T-cell (primary cell): ENCODE data around the gene TMEM245. TPM values are rescaled to one million over a fixed set of nuclear protein-coding genes. Genes with fewer than 3 reads are reported as not detected.
A peak's percentile ranks its signal among the peaks of the same experiment; 100 is the strongest.

Experiments used
- ATAC-seq, 4 experiments: fragments of 200-7000 bp in 3 of 4; fragments of 150-1000 bp in 1 of 4; cut with Tn5 transposase; replicated peaks in 1 of 4; 1 replicate in 3 of 4; 2 replicates in 1 of 4; pipeline ENCODE4 v1.10.0; 2021; ENCODE audit warnings: moderate library complexity in 3 of 4, mild to moderate bottlenecking in 2 of 4, moderate number of reproducible peaks in 1 of 4
- CTCF ChIA-PET, 2 donors: fragments of 300-600 bp; sonication (Branson Sonifier 250); formaldehyde crosslinking; loops; one replicate each; lab custom pipeline; 2022; ENCODE audit warnings: antibody characterized with exemption in 2 of 2; lab: Charles Lee
- POLR2A ChIA-PET, 2 donors: fragments of 300-600 bp; sonication (Branson Sonifier 250); formaldehyde crosslinking; loops; one replicate each; lab custom pipeline; 2022; ENCODE audit warnings: antibody characterized with exemption in 2 of 2; lab: Charles Lee
- DNase-seq, 35 experiments: peaks; one replicate each; pipeline versions ENCODE4 v3.0.0 to v3.0.0-alpha.2; 2013 to 2023
- H3K27ac ChIP-seq: one replicate; pipeline ENCODE4 v1.5.1; 2013; ENCODE audit warnings: low read length
- H3K27me3 ChIP-seq, 2 experiments: replicated peaks in 1 of 2; 1 replicate in 1 of 2; 2 replicates in 1 of 2; pipeline versions ENCODE4 v1.6.1 to v1.7.0; 2013; ENCODE audit warnings: low read length in 1 of 2, mixed read lengths in 1 of 2; ENCODE audit not compliant: control insufficient read depth in 2 of 2, insufficient read depth in 2 of 2; ENCODE audit errors: extremely low read depth in 1 of 2
- H3K36me3 ChIP-seq, 2 donors: 1 replicate in 1 of 2; 2 replicates in 1 of 2; pipeline versions ENCODE4 v1.6.1 to v1.7.0; 2013; ENCODE audit warnings: low read length in 1 of 2; ENCODE audit not compliant: control insufficient read depth in 2 of 2, insufficient read depth in 1 of 2; ENCODE audit errors: extremely low read depth in 1 of 2
- H3K4me1 ChIP-seq, 2 experiments: 1 replicate in 1 of 2; 2 replicates in 1 of 2; pipeline versions ENCODE4 v1.6.1 to v1.7.0; 2013; ENCODE audit warnings: low read length in 2 of 2, mixed read lengths in 1 of 2; ENCODE audit not compliant: insufficient read depth in 2 of 2, control insufficient read depth in 1 of 2; ENCODE audit errors: extremely low read depth in 1 of 2
- H3K4me3 ChIP-seq, 2 donors: 1 replicate in 1 of 2; 2 replicates in 1 of 2; pipeline versions ENCODE4 v1.5.1 to v1.7.0; 2013; ENCODE audit warnings: mild to moderate bottlenecking in 2 of 2, low read length in 1 of 2, moderate library complexity in 1 of 2; ENCODE audit not compliant: control insufficient read depth in 1 of 2; ENCODE audit errors: extremely low read depth in 1 of 2
- H3K9me3 ChIP-seq: 2 replicates; pipeline ENCODE4 v1.7.0; 2013
- H3K27ac Mint-ChIP-seq, 2 donors: one replicate each; pipeline ENCODE4 v1.8.0; 2020 to 2021; ENCODE audit warnings: mild to moderate bottlenecking in 2 of 2, mixed read lengths in 2 of 2
- H3K27me3 Mint-ChIP-seq, 2 donors: one replicate each; pipeline ENCODE4 v1.8.0; 2021 to 2022; ENCODE audit warnings: mixed read lengths in 2 of 2
- H3K36me3 Mint-ChIP-seq: one replicate; pipeline ENCODE4 v1.8.0; 2021; ENCODE audit warnings: mixed read lengths
- H3K4me1 Mint-ChIP-seq, 3 donors: one replicate each; pipeline ENCODE4 v1.8.0; 2020 to 2022; ENCODE audit warnings: mixed read lengths in 3 of 3, mild to moderate bottlenecking in 1 of 3
- H3K4me3 Mint-ChIP-seq, 3 donors: one replicate each; pipeline ENCODE4 v1.8.0; 2020 to 2022; ENCODE audit warnings: mild to moderate bottlenecking in 3 of 3, mixed read lengths in 3 of 3, moderate library complexity in 3 of 3
- H3K9me3 Mint-ChIP-seq, 3 donors: one replicate each; pipeline ENCODE4 v1.8.0; 2020 to 2022; ENCODE audit warnings: mixed read lengths in 3 of 3
- WGBS: methylation state at CpG from one replicate; pipeline ENCODE4 v1.1.5; 2013; ENCODE audit warnings: missing lambda C conversion rate; ENCODE audit not compliant: insufficient coverage; 5-methylcytosine and 5-hydroxymethylcytosine counted together
- total RNA-seq, 35 experiments: library from RNA in 6 of 35; stranded (reverse) in 6 of 35; fragments of 120-200 nt in 1 of 35; gene quantifications; one replicate each; pipeline versions ENCODE4 v1.2.1 to v1.2.4 and lab custom pipeline; 2013 to 2026

Gene TMEM245
- total RNA-seq, 5 donors from 2014 or later (not counting 1 experiment from before 2014, with no cell fraction given): 32.5 to 68.1 (median 52.5) TPM

GRCh38 chr9:109107402-109108240 is 12.1 kb downstream of the TMEM245 start:
- ChIA-PET POLR2A (interaction anchor here in 1 of 2 donors (1.0 to 1.4 kb wide), 2 partner anchors 14 to 857 kb away, joined by 3 to 5 read pairs; no protein-coding TSS in a partner anchor), CTCF (interaction anchor here (0.7 kb wide), 2 partner anchors 12 to 22 kb away, joined by 3 read pairs; partner anchors contain the start of gene TMEM245 (in 1 of the 2))
- Mint-ChIP-seq H3K4me1 (peaks cover 72 to 83% (median 75%) of the 10 kb centered on the region in 3 donors), H3K4me3 (peak overlapping the region; percentile 43 to 54 (median 52)), H3K27ac (peak overlapping the region; percentile 86 to 89), H3K9me3 (peaks cover 4 to 8% (median 4%) of the 10 kb centered on the region in 3 donors), H3K27me3 (no peaks in the 10 kb centered on the region), H3K36me3 (peaks cover 30% of the 10 kb centered on the region)
- peaks cover 20 to 27% of the 10 kb centered on the region in 2 experiments for H3K4me1 ChIP-seq
- H3K27me3 ChIP-seq: no peaks in the 10 kb centered on the region
- ATAC-seq (peak; percentile 45 to 73 (median 71)), DNase-seq (no peak)
- no peak overlapping the region for H3K4me3 ChIP-seq
- peaks cover 3 to 4% of the 10 kb centered on the region in 2 donors for H3K36me3 ChIP-seq
- no CpG with 5 or more reads among the region's 4 CpGs for whole genome bisulfite sequencing
- no peaks in the 10 kb centered on the region for H3K9me3 ChIP-seq
- H3K27ac ChIP-seq: no peak overlapping the region

GRCh38 chr9:109101810-109102209 is 17.9 kb downstream of the TMEM245 start:
- Mint-ChIP-seq H3K4me3 (peak overlapping the region; percentile 67 to 75 (median 74)), H3K27me3 (no peaks in the 10 kb centered on the region), H3K4me1 (peaks cover 65 to 76% (median 69%) of the 10 kb centered on the region in 3 donors), H3K36me3 (peaks cover 42% of the 10 kb centered on the region), H3K9me3 (peaks cover 4 to 8% (median 4%) of the 10 kb centered on the region in 3 donors), H3K27ac (peak overlapping the region; percentile 88 to 92)
- Histone ChIP-seq H3K9me3 (no peaks in the 10 kb centered on the region), H3K27me3 (no peaks in the 10 kb centered on the region), H3K27ac (peak overlapping the region; percentile 81), H3K4me3 (peak overlapping the region; percentile 17 to 33), H3K4me1 (peaks cover 28 to 33% of the 10 kb centered on the region in 2 experiments), H3K36me3 (peaks cover 3 to 16% of the 10 kb centered on the region in 2 donors)
- ChIA-PET CTCF (no interaction called here), POLR2A (interaction anchor here in 1 of 2 donors (1.0 kb wide), 1 partner anchor 11 kb away, joined by 3 read pairs; no protein-coding TSS in a partner anchor)
- peak in 2 of 35 experiments; percentile 31 to 64 for DNase-seq
- ATAC-seq: peak; percentile 82 to 89 (median 87)
- 17% methylated on average over 1 of the region's 3 CpGs for WGBS

GRCh38 chr9:109101202-109101595 is 18.5 kb downstream of the TMEM245 start:
- Mint-ChIP-seq H3K27me3 (no peaks in the 10 kb centered on the region), H3K36me3 (peaks cover 40% of the 10 kb centered on the region)

GRCh38 chr9:109100543-109101201 is 19.1 kb downstream of the TMEM245 start:
- H3K36me3 ChIP-seq: peaks cover 3 to 16% of the 10 kb centered on the region in 2 donors
- H3K4me1 Mint-ChIP-seq: peaks cover 72 to 83% (median 74%) of the 10 kb centered on the region in 3 donors
- H3K27ac Mint-ChIP-seq: peak overlapping the region; percentile 88 to 92
- ATAC-seq (no peak), DNase-seq (no peak)
- ChIA-PET POLR2A (interaction anchor here (0.6 to 0.9 kb wide), 3 partner anchors 9 to 181 kb away, joined by 3 to 4 read pairs (median 4); no protein-coding TSS in a partner anchor), CTCF (interaction anchor here in 1 of 2 donors (1.4 kb wide), 1 partner anchor 10 kb away, joined by 3 read pairs; no protein-coding TSS in a partner anchor)
- H3K4me1 ChIP-seq: peaks cover 34 to 41% of the 10 kb centered on the region in 2 experiments
- WGBS: no CpG with 5 or more reads among the region's 3 CpGs
- peak overlapping the region; percentile 67 to 75 (median 72) for H3K4me3 Mint-ChIP-seq
- no peaks in the 10 kb centered on the region for H3K27me3 Mint-ChIP-seq
- no peaks in the 10 kb centered on the region for H3K27me3 ChIP-seq
- no peaks in the 10 kb centered on the region for H3K9me3 ChIP-seq
- H3K4me3 ChIP-seq: no peak overlapping the region
- H3K27ac ChIP-seq: peak overlapping the region; percentile 81
- peaks cover 44% of the 10 kb centered on the region for H3K36me3 Mint-ChIP-seq
- peaks cover 4 to 8% (median 4%) of the 10 kb centered on the region in 3 donors for H3K9me3 Mint-ChIP-seq

More at GRCh38 chr9:109101202-109101595, 18.5 kb downstream of the TMEM245 start:
- peak overlapping the region; percentile 81 for H3K27ac ChIP-seq
- ChIA-PET POLR2A (interaction anchor here (0.6 to 1.0 kb wide), 3 partner anchors 8 to 182 kb away, joined by 3 to 4 read pairs (median 3); no protein-coding TSS in a partner anchor), CTCF (interaction anchor here in 1 of 2 donors (1.4 kb wide), 1 partner anchor 10 kb away, joined by 3 read pairs; no protein-coding TSS in a partner anchor)
- Mint-ChIP-seq H3K4me3 (peak overlapping the region; percentile 67 to 75 (median 72)), H3K9me3 (peaks cover 4 to 8% (median 4%) of the 10 kb centered on the region in 3 donors), H3K27ac (peak overlapping the region; percentile 88 to 92), H3K4me1 (peaks cover 67 to 78% (median 70%) of the 10 kb centered on the region in 3 donors)
- H3K9me3 ChIP-seq: no peaks in the 10 kb centered on the region
- no peaks in the 10 kb centered on the region for H3K27me3 ChIP-seq
- H3K4me3 ChIP-seq: peak overlapping the region in 1 of 2 donors; percentile 33
- WGBS: no CpG with 5 or more reads among the region's 3 CpGs
- DNase-seq: peak in 1 of 35 experiments; percentile 35
- peaks cover 3 to 16% of the 10 kb centered on the region in 2 donors for H3K36me3 ChIP-seq
- ATAC-seq: peak; percentile 52 to 63 (median 58)
- H3K4me1 ChIP-seq: peaks cover 29 to 38% of the 10 kb centered on the region in 2 experiments

GRCh38 chr9:109098960-109099308 is 20.8 kb downstream of the TMEM245 start:
- WGBS: no CpG with 5 or more reads among the region's 2 CpGs
- Mint-ChIP-seq H3K9me3 (peaks cover 4 to 8% (median 4%) of the 10 kb centered on the region in 3 donors), H3K27ac (peak overlapping the region; percentile 87 to 90), H3K4me3 (peak overlapping the region in 2 of 3 donors; percentile 21 to 59), H3K4me1 (peaks cover 88 to 89% (median 89%) of the 10 kb centered on the region in 3 donors), H3K36me3 (peaks cover 47% of the 10 kb centered on the region), H3K27me3 (no peaks in the 10 kb centered on the region)
- CTCF ChIA-PET: no interaction called here
- POLR2A ChIA-PET: no interaction called here
- DNase-seq (no peak), ATAC-seq (no peak)
- no peaks in the 10 kb centered on the region for H3K27me3 ChIP-seq
- H3K27ac ChIP-seq: no peak overlapping the region
- H3K9me3 ChIP-seq: no peaks in the 10 kb centered on the region
- H3K4me1 ChIP-seq: peaks cover 40 to 51% of the 10 kb centered on the region in 2 experiments
- no peak overlapping the region for H3K4me3 ChIP-seq
- H3K36me3 ChIP-seq: peaks cover 0 to 12% of the 10 kb centered on the region in 2 donors
